Osteocyte (in vitro differentiated cells): ENCODE measurements around the gene KRT28. TPM values are rescaled to one million over a fixed set of nuclear protein-coding genes. Genes with fewer than 3 reads are reported as not detected.
A peak's percentile ranks its signal among the peaks of the same experiment; 100 is the strongest.

Experiments
- DNase-seq: peaks from one replicate; pipeline ENCODE4 v3.0.0; 2021; ENCODE audit warnings: mixed read lengths; ENCODE audit not compliant: unreplicated experiment; ENCODE audit errors: extremely low spot score
- H3K27ac Mint-ChIP-seq: one replicate; pipeline ENCODE4 v1.8.0; 2021; ENCODE audit warnings: mild to moderate bottlenecking, mixed read lengths; ENCODE audit not compliant: unreplicated experiment
- H3K27me3 Mint-ChIP-seq: one replicate; pipeline ENCODE4 v1.8.0; 2021; ENCODE audit warnings: mixed read lengths; ENCODE audit not compliant: unreplicated experiment
- H3K36me3 Mint-ChIP-seq: one replicate; pipeline ENCODE4 v1.8.0; 2021; ENCODE audit warnings: mixed read lengths; ENCODE audit not compliant: unreplicated experiment
- H3K4me1 Mint-ChIP-seq: one replicate; pipeline ENCODE4 v1.8.0; 2021; ENCODE audit warnings: mixed read lengths; ENCODE audit not compliant: unreplicated experiment
- H3K4me3 Mint-ChIP-seq: one replicate; pipeline ENCODE4 v1.8.0; 2021; ENCODE audit warnings: mild to moderate bottlenecking, moderate library complexity, mixed read lengths; ENCODE audit not compliant: unreplicated experiment
- H3K9me3 Mint-ChIP-seq: one replicate; pipeline ENCODE4 v1.8.0; 2021; ENCODE audit warnings: mixed read lengths; ENCODE audit not compliant: unreplicated experiment
- CTCF ChIP-seq: fragments of 200-600 bp; sonication (generic); IDR thresholded peaks from 2 replicates; pipeline ENCODE4 v1.5.0; 2021; ENCODE audit warnings: antibody characterized with exemption, mild to moderate bottlenecking, moderate library complexity
- total RNA-seq: library from RNA; stranded (reverse); gene quantifications from 2 replicates; pipeline ENCODE4 v1.2.1, GENCODE V29; 2021

The KRT28 gene
- total RNA-seq, 1 donor from 2014 or later = not detected

- Mint-ChIP-seq H3K4me1 (peaks cover 7% of the 10 kb centered on the region), H3K9me3 (no peaks in the 10 kb centered on the region), H3K4me3 (no peak overlapping the region), H3K36me3 (no peaks in the 10 kb centered on the region), H3K27me3 (peaks cover 57% of the 10 kb centered on the region), H3K27ac (no peak overlapping the region)
- no peak for DNase-seq
- no peak for TF ChIP-seq CTCF
Measured at GRCh38 chr17:40809721-40810421, 10.1 kb upstream of the KRT28 start.

GRCh38 chr17:40806131-40806530, 6.4 kb upstream of the KRT28 start:
- peaks cover 9% of the 10 kb centered on the region for H3K4me1 Mint-ChIP-seq
- TF ChIP-seq CTCF = no peak
- H3K4me3 Mint-ChIP-seq = no peak overlapping the region
- no peak overlapping the region for H3K27ac Mint-ChIP-seq
- no peaks in the 10 kb centered on the region for H3K9me3 Mint-ChIP-seq
- H3K36me3 Mint-ChIP-seq = no peaks in the 10 kb centered on the region
- peaks cover 50% of the 10 kb centered on the region for H3K27me3 Mint-ChIP-seq
- no peak for DNase-seq

- H3K27ac Mint-ChIP-seq = no peak overlapping the region
Measured at GRCh38 chr17:40803617-40804082, 3.9 kb upstream of the KRT28 start.

GRCh38 chr17:40801157-40801556, 1.4 kb upstream of the KRT28 start:
- Mint-ChIP-seq H3K4me3 (no peak overlapping the region), H3K27ac (no peak overlapping the region), H3K36me3 (no peaks in the 10 kb centered on the region), H3K4me1 (peaks cover 2% of the 10 kb centered on the region), H3K27me3 (peaks cover 47% of the 10 kb centered on the region), H3K9me3 (no peaks in the 10 kb centered on the region)
- DNase-seq = no peak
- TF ChIP-seq CTCF = no peak

More at GRCh38 chr17:40803617-40804082, 3.9 kb upstream of the KRT28 start:
- peaks cover 2% of the 10 kb centered on the region for H3K4me1 Mint-ChIP-seq
- H3K36me3 Mint-ChIP-seq = no peaks in the 10 kb centered on the region
- H3K27me3 Mint-ChIP-seq = peaks cover 48% of the 10 kb centered on the region
- peak; percentile 92 for DNase-seq
- peak; percentile 95 for TF ChIP-seq CTCF
- no peaks in the 10 kb centered on the region for H3K9me3 Mint-ChIP-seq
- H3K4me3 Mint-ChIP-seq = no peak overlapping the region

- Mint-ChIP-seq H3K4me3 (no peak overlapping the region), H3K36me3 (no peaks in the 10 kb centered on the region), H3K9me3 (no peaks in the 10 kb centered on the region), H3K4me1 (peaks cover 2% of the 10 kb centered on the region), H3K27me3 (peaks cover 46% of the 10 kb centered on the region), H3K27ac (no peak overlapping the region)
- TF ChIP-seq CTCF = no peak
- no peak for DNase-seq
Measured at GRCh38 chr17:40800381-40800780, 622 bp upstream of the KRT28 start.
